ENCODE measurements around the gene ADAMTS6.

ADAMTS6 gene

GRCh38 chr5:65101632-65102100, 380.1 kb downstream of the ADAMTS6 start:
- DNase-seq = no peak

- peak; percentile 57 for DNase-seq
Observed at GRCh38 chr5:65100911-65101631, 380.6 kb downstream of the ADAMTS6 start.
